Left kidney (tissue), 2 donors: ENCODE data around the gene APBB1. TPM values are rescaled to one million over a fixed set of nuclear protein-coding genes. Genes with fewer than 3 reads are reported as not detected.

Experiments
- DNase-seq: peaks from one replicate; pipeline ENCODE4 v3.0.0-alpha.2; 2013
- polyA plus RNA-seq: library from polyadenylated mRNA; unstranded; fragments of 120-200 nt; gene quantifications from one replicate; pipeline ENCODE4 v1.2.1, GENCODE V29; 2013; ENCODE audit not compliant: insufficient read length

APBB1 gene
- polyA plus RNA-seq, 1 donor, result 55.3 TPM

DNA sequence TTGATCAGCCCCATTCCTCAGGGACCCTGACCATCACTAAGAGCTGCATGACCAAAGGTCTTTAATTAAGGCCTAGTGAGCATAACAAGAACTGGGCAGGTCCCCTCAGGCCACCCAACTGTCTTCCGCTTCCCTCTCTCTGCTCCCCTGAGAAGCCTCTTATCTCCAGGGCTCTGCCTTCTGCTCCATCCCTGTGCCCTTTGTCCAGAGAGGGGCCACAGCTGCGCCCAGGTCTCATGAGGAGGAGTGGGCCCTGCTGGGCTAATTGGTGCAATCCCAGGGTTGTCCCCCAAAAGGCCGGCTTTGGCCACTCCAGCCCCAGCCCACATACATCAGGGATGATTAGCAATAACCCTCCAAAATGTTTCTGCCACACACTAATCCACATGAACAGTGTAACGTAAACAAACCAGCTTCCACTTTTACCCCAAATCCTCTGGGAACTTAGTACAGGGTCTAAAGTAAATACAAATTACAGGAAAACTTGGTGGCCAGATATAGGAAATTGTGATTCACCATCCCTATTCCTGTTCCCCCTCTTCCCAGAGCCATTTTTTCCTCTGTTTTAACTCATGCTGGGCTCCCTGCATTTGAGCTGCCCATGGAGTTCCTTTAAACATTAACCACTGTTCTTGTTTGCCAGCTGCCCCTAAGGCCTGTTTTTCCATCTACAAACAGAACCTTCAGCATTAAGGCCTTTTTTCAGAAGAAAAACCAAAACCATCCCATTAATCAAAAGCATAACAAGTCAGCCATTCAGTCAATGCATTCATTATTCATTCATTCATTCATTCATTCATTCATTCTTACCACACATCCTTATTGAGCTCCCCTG is 64.0 kb downstream of the APBB1 start:
- no peak for DNase-seq

GRCh38 chr11:6353367-6353987 is 65.4 kb downstream of the APBB1 start:
- peak; percentile 56 for DNase-seq

DNA sequence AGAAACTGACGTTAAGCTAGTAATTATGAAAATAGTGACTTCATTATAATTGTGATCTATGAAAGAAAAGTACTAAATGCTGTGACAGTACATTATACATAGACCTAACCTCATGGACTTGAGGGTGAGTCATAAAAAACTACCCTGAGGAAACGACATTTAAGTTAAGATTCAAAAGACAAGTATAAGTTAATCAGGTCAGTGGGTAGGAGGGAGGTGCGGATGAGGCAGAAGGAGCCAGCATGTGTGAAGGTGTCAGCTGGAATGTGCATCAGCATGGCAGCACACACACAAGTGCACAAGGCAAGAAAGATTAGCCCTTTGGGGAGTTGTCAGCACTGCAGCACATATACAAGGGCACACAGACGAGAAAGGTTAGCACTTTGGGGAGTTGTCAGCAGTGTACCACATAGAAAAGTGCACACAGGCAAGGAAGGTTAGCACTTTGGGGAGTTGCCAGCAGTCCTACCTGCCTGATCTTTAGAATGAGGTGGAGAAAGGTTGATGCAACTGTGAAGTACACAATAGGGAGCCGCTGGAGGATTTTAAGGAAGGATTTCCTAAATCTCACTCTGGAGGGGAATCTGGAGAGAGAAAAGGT is 67.0 kb downstream of the APBB1 start:
- no peak for DNase-seq

GRCh38 chr11:6350486-6350885 is 68.4 kb downstream of the APBB1 start:
- DNase-seq, result no peak

- no peak for DNase-seq
These were observed 68.9 kb downstream of the APBB1 start for GRCh38 chr11:6350043-6350442.

DNA sequence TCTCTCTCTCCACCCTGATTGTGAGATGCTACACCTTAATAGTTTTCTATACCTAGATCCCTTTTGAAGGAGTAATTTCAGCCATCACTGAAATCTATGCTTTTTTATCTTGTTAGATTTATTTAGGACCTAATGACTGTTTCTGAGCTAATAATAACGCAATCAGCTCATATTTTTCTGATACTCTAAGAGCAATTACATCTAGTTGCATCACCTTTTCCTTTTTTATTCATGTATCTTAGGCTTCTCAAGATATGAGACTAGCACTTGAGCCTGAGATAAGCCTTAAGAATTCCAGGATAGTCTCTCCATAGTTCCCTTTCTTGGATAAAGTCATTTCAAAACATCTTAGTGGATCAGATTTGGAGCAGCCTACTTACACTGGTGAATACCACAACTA is 73.5 kb downstream of the APBB1 start:
- no peak for DNase-seq

Other genes starting within 250 kb of the APBB1 start
- gene OR52B2, start 248.8 kb downstream of the APBB1 start, polyA plus RNA-seq, result not detected
- gene OR52W1, start 219.9 kb downstream of the APBB1 start, polyA plus RNA-seq, result 0.17 TPM
- 0.91 TPM for gene C11orf42, start 213.5 kb downstream of the APBB1 start, polyA plus RNA-seq
- gene FHIP1B, start 184.5 kb downstream of the APBB1 start, polyA plus RNA-seq, result 62.0 TPM
- gene CNGA4, start 180.0 kb downstream of the APBB1 start, polyA plus RNA-seq, result 1.1 TPM
- gene CCKBR, start 159.3 kb downstream of the APBB1 start, polyA plus RNA-seq, result 0.55 TPM
- 8.5 TPM for gene CAVIN3, start 98.6 kb downstream of the APBB1 start, polyA plus RNA-seq
- gene SMPD1, start 28.6 kb downstream of the APBB1 start, polyA plus RNA-seq, result 34.1 TPM
- gene HPX, start 21.9 kb upstream of the APBB1 start, polyA plus RNA-seq, result 4.8 TPM
- gene TRIM3, start 54.8 kb upstream of the APBB1 start, polyA plus RNA-seq, result 26.5 TPM
- gene ARFIP2, start 62.2 kb upstream of the APBB1 start, polyA plus RNA-seq, result 74.8 TPM
- gene TIMM10B, start 62.4 kb upstream of the APBB1 start, polyA plus RNA-seq, result 40.9 TPM
- gene DNHD1, start 78.2 kb upstream of the APBB1 start, polyA plus RNA-seq, result 13.3 TPM
- 21.2 TPM for gene RRP8, start 184.5 kb upstream of the APBB1 start, polyA plus RNA-seq
- 145 TPM for gene ILK, start 184.7 kb upstream of the APBB1 start, polyA plus RNA-seq
- 67.1 TPM for gene TAF10, start 193.1 kb upstream of the APBB1 start, polyA plus RNA-seq
- 121 TPM for gene TPP1, start 200.3 kb upstream of the APBB1 start, polyA plus RNA-seq
- 36.1 TPM for gene DCHS1, start 236.7 kb upstream of the APBB1 start, polyA plus RNA-seq